IMR-90 (cell line): Measurements from ENCODE around the gene C12orf56. TPM values are rescaled to one million over a fixed set of nuclear protein-coding genes. Genes with fewer than 3 reads are reported as not detected.
A peak's percentile ranks its signal among the peaks of the same experiment; 100 is the strongest.

Experiments used
- ATAC-seq: fragments of 200-7000 bp; cut with Tn5 transposase; 2 replicates; pipeline ENCODE4 v1.9.1; 2020; ENCODE audit warnings: low read depth, mild to moderate bottlenecking, moderate library complexity
- BruUV-seq: library from RNA; stranded (reverse); fragments of 400-500 nt; replicated peaks from 2 replicates; lab custom pipeline; 2021; lab: Mats Ljungman, UMichigan
- CTCF ChIA-PET: fragments of 300-600 bp; formaldehyde crosslinking; extraction: SDS; loops from one replicate; lab custom pipeline; 2021; ENCODE audit warnings: antibody characterized with exemption; lab: Yijun Ruan, JAX
- POLR2A ChIA-PET: fragments of 300-600 bp; sonication (Branson Sonifier 250); formaldehyde crosslinking; loops from one replicate; lab custom pipeline; 2022; ENCODE audit warnings: antibody characterized with exemption; ENCODE audit not compliant: unreplicated experiment; lab: Charles Lee
- DNase-seq: peaks from one replicate; pipeline ENCODE4 v3.0.0; 2013
- H2AFZ ChIP-seq: replicated peaks from 2 replicates; pipeline ENCODE3; 2013; ENCODE audit warnings: low read length, mild to moderate bottlenecking; ENCODE audit not compliant: poor library complexity
- H2AK5ac ChIP-seq: 2 replicates; pipeline ENCODE4 v1.6.1; 2013; ENCODE audit warnings: low read depth, low read length, inconsistent platforms
- H2AK9ac ChIP-seq: replicated peaks from 2 replicates; pipeline ENCODE3; 2013; ENCODE audit warnings: mild to moderate bottlenecking, low read depth, low read length, moderate library complexity; ENCODE audit not compliant: poor library complexity
- H2BK120ac ChIP-seq: 2 replicates; pipeline ENCODE4 v1.6.1; 2013; ENCODE audit warnings: low read depth, low read length, inconsistent platforms
- H2BK15ac ChIP-seq: 3 replicates; pipeline ENCODE4 v1.6.1; 2013; ENCODE audit warnings: low read depth, low read length, inconsistent platforms
- H2BK20ac ChIP-seq: 2 replicates; pipeline ENCODE4 v1.6.1; 2013; ENCODE audit warnings: low read depth, mild to moderate bottlenecking, inconsistent platforms, low read length, moderate library complexity
- H2BK5ac ChIP-seq: 2 replicates; pipeline ENCODE4 v1.6.1; 2013; ENCODE audit warnings: mild to moderate bottlenecking, low read depth, low read length, inconsistent platforms; ENCODE audit not compliant: poor library complexity, severe bottlenecking
- H3K14ac ChIP-seq: replicated peaks from 2 replicates; pipeline ENCODE4 v1.6.1; 2013; ENCODE audit warnings: low read depth, low read length, inconsistent platforms
- H3K18ac ChIP-seq: 2 replicates; pipeline ENCODE4 v1.6.1; 2013; ENCODE audit warnings: low read depth, low read length, control low read depth
- H3K23ac ChIP-seq: 2 replicates; pipeline ENCODE4 v1.6.1; 2013; ENCODE audit warnings: low read depth, low read length, inconsistent platforms
- H3K27ac ChIP-seq: 2 replicates; pipeline ENCODE4 v1.5.1; 2013; ENCODE audit warnings: mild to moderate bottlenecking, control low read depth, low read length; ENCODE audit not compliant: insufficient read depth
- H3K27me3 ChIP-seq: 2 replicates; pipeline ENCODE4 v1.6.1; 2013; ENCODE audit warnings: low read length; ENCODE audit not compliant: control insufficient read depth, insufficient read depth
- H3K36me3 ChIP-seq: 2 replicates; pipeline ENCODE4 v1.6.1; 2013; ENCODE audit warnings: low read length, mixed read lengths; ENCODE audit not compliant: control insufficient read depth, insufficient read depth
- H3K4ac ChIP-seq: 2 replicates; pipeline ENCODE4 v1.6.1; 2013; ENCODE audit warnings: low read depth, low read length, inconsistent platforms
- H3K4me1 ChIP-seq: 2 replicates; pipeline ENCODE4 v1.6.1; 2013; ENCODE audit warnings: low read length, mixed read lengths; ENCODE audit not compliant: control insufficient read depth, insufficient read depth
- H3K4me2 ChIP-seq: 2 replicates; pipeline ENCODE4 v1.6.1; 2013; ENCODE audit warnings: low read depth, mild to moderate bottlenecking, control low read depth, low read length, moderate library complexity
- H3K4me3 ChIP-seq: 2 replicates; pipeline ENCODE4 v1.5.1; 2013; ENCODE audit warnings: low read depth, mild to moderate bottlenecking, control low read depth, low read length, moderate library complexity; ENCODE audit not compliant: insufficient read depth
- H3K56ac ChIP-seq: 2 replicates; pipeline ENCODE4 v1.6.1; 2013; ENCODE audit warnings: low read length, inconsistent platforms; ENCODE audit not compliant: insufficient read depth; ENCODE audit errors: extremely low read depth
- H3K79me1 ChIP-seq, 2 experiments: 2 replicates each; pipeline ENCODE4 v1.6.1; 2013; ENCODE audit warnings: low read length in 2 of 2, inconsistent platforms in 1 of 2, low read depth in 1 of 2
- H3K9ac ChIP-seq: 2 replicates; pipeline ENCODE4 v1.6.1; 2013; ENCODE audit warnings: low read depth, low read length, control low read depth
- H3K9me1 ChIP-seq: 2 replicates; pipeline ENCODE4 v1.6.1; 2013; ENCODE audit warnings: low read length, inconsistent platforms; ENCODE audit not compliant: insufficient read depth
- H3K9me3 ChIP-seq: 2 replicates; pipeline ENCODE4 v1.6.1; 2013; ENCODE audit warnings: low read length; ENCODE audit not compliant: control insufficient read depth, insufficient read depth
- H4K20me1 ChIP-seq: 2 replicates; pipeline ENCODE4 v1.6.1; 2013; ENCODE audit warnings: low read length, inconsistent platforms; ENCODE audit not compliant: insufficient read depth
- H4K5ac ChIP-seq: 2 replicates; pipeline ENCODE4 v1.6.1; 2013; ENCODE audit warnings: mild to moderate bottlenecking, low read depth, low read length, control low read depth
- H4K8ac ChIP-seq, 2 experiments: 2 replicates each; pipeline ENCODE4 v1.6.1; 2013; ENCODE audit warnings: low read depth in 2 of 2, low read length in 2 of 2, control low read depth in 1 of 2, inconsistent platforms in 1 of 2
- H4K91ac ChIP-seq: 2 replicates; pipeline ENCODE4 v1.6.1; 2013; ENCODE audit warnings: low read depth, low read length, inconsistent platforms; ENCODE audit not compliant: insufficient read depth
- CTCF ChIP-seq: conservative IDR thresholded peaks from 2 replicates; pipeline ENCODE4 v1.5.1; 2012; ENCODE audit warnings: mild to moderate bottlenecking, low read depth, low read length, improper control_type of control experiment
- NFE2L2 ChIP-seq: fragments of 150-350 bp; IDR thresholded peaks from 2 replicates; pipeline ENCODE4 v1.6.1; 2016; ENCODE audit warnings: low read depth, mild to moderate bottlenecking, low read length
- RAD21 ChIP-seq: IDR thresholded peaks from 2 replicates; pipeline ENCODE4 v1.6.1; 2012; ENCODE audit warnings: low read length, improper control_type of control experiment
- RFX5 ChIP-seq: IDR thresholded peaks from 2 replicates; pipeline ENCODE4 v1.8.0; 2012; ENCODE audit warnings: low read depth, mild to moderate bottlenecking, low read length, moderate library complexity
- SMC3 ChIP-seq: fragments of 150-350 bp; IDR thresholded peaks from 2 replicates; pipeline ENCODE4 v1.6.1; 2016; ENCODE audit warnings: low read depth, mild to moderate bottlenecking, antibody characterized with exemption, low read length, moderate library complexity
- WGBS, 2 experiments: methylation state at CpG; one replicate each; pipeline versions ENCODE4 v1.1.5 to v1.1.7; 2013; ENCODE audit warnings: missing lambda C conversion rate in 2 of 2; ENCODE audit not compliant: insufficient read length in 1 of 2; ENCODE audit errors: extremely low coverage in 2 of 2; 5-methylcytosine and 5-hydroxymethylcytosine counted together
- dilution Hi-C: fragments of 300-500 bp; cut with HindIII; formaldehyde crosslinking; loops from one replicate; pipeline ENCODE4 v1.14.3; 2018; ENCODE audit warnings: low sequenced_read_pairs; ENCODE audit not compliant: unreplicated experiment
- in situ Hi-C: fragments of 300-500 bp; cut with MboI; formaldehyde crosslinking; loops from 3 replicates; pipeline ENCODE4 v1.14.3; 2019; ENCODE audit warnings: low sequenced_read_pairs, inconsistent platforms, mixed read lengths
- intact Hi-C: fragments of 100-400 bp; cut with micrococcal nuclease; formaldehyde crosslinking; loops from 2 replicates; pipeline ENCODE4 v1.10.0; 2022
- polyA plus RNA-seq, 3 experiments: library from polyadenylated mRNA; depleted of rRNA; stranded (reverse); fragments of >200 nt; gene quantifications; 2 replicates each; pipeline ENCODE4 v1.2.3, GENCODE V29; 2012; ENCODE audit warnings: low replicate concordance in 1 of 3
- total RNA-seq: library from RNA; depleted of rRNA; stranded (reverse); fragments of >200 nt; gene quantifications from 2 replicates; pipeline ENCODE4 v1.2.3, GENCODE V29; 2012

The C12orf56 gene
- total and polyA plus RNA-seq, 2 of the 4 experiments (the other 2 are of a cell fraction), result 0.09 TPM; not detected in 1

GRCh38 chr12:64255249-64255648 lies 135.3 kb downstream of the C12orf56 start:
- WGBS, 2 experiments, result no CpG with 5 or more reads among the region's 4 CpGs
- Histone ChIP-seq H3K4me2 (no peak overlapping the region), H2BK5ac (no peak overlapping the region), H3K56ac (no peak overlapping the region), H3K23ac (peak overlapping the region; percentile 5; the same call in 1 of the 2 replicates), H3K79me1 (no peaks in the 10 kb centered on the region), H3K9ac (no peak overlapping the region), H4K91ac (peak overlapping the region; percentile 11; the same call in 1 of the 2 replicates), H3K4me1 (peaks cover 3% of the 10 kb centered on the region; the same call in 1 of the 2 replicates), H4K20me1 (no peaks in the 10 kb centered on the region), H2BK15ac (no peak overlapping the region; the same call in 2 of the 3 replicates), H2AFZ (no peak overlapping the region), H2AK5ac (peak overlapping the region; percentile 2; the same call in 1 of the 2 replicates), H3K27ac (no peak overlapping the region), H3K18ac (no peak overlapping the region), H4K5ac (no peak overlapping the region), H2BK20ac (no peak overlapping the region), H3K4ac (peak overlapping the region; percentile 14), H2BK120ac (peak overlapping the region; percentile 35; the same call in 1 of the 2 replicates), H2AK9ac (no peak overlapping the region), H3K27me3 (no peaks in the 10 kb centered on the region), H4K8ac (peak overlapping the region in 1 of 2 experiments; percentile 4; a peak in 1 of 4 replicates), H3K36me3 (no peaks in the 10 kb centered on the region), H3K14ac (peak overlapping the region; percentile 10; the same call in 1 of the 2 replicates), H3K9me1 (0 out of 2 replicates have a peak, but pooled peaks cover 3% of the 10 kb centered on the region), H3K4me3 (no peak overlapping the region), H3K9me3 (no peaks in the 10 kb centered on the region)
- intact Hi-C loops, result loop anchor here (5.0 to 10.0 kb wide), 2 partner anchors 73 to 340 kb away; no protein-coding TSS in a partner anchor
- CTCF ChIA-PET, result interaction anchor here (1.7 to 2.9 kb wide), 2 partner anchors 416 to 429 kb away, joined by 8 read pairs; no protein-coding TSS in a partner anchor
- in situ Hi-C loops, result loop anchor here (5.0 kb wide), 1 partner anchor 413 kb away; the partner anchor contains the start of gene SRGAP1
- ATAC-seq (no peak), DNase-seq (peak; percentile 4)
- TF ChIP-seq NFE2L2 (no peak), RFX5 (no peak), CTCF (no peak), RAD21 (no peak), SMC3 (no peak)
- BruUV-seq, result no TSS peak
- dilution Hi-C loops, result loop anchor here (25.0 kb wide), 1 partner anchor 418 kb away; the partner anchor contains the start of gene SRGAP1
- POLR2A ChIA-PET, result no interaction called here
